HG02571 (cell line): Measurements from ENCODE around the gene PTBP3.
A peak's percentile ranks its signal among the peaks of the same experiment; 100 is the strongest.

Experiments used
- ATAC-seq: cut with Tn5 transposase; IDR thresholded peaks from one replicate; pipeline ENCODE4 v1.9.1; 2021; ENCODE audit warnings: mild to moderate bottlenecking, moderate library complexity; ENCODE audit not compliant: unreplicated experiment

Gene PTBP3

DNA sequence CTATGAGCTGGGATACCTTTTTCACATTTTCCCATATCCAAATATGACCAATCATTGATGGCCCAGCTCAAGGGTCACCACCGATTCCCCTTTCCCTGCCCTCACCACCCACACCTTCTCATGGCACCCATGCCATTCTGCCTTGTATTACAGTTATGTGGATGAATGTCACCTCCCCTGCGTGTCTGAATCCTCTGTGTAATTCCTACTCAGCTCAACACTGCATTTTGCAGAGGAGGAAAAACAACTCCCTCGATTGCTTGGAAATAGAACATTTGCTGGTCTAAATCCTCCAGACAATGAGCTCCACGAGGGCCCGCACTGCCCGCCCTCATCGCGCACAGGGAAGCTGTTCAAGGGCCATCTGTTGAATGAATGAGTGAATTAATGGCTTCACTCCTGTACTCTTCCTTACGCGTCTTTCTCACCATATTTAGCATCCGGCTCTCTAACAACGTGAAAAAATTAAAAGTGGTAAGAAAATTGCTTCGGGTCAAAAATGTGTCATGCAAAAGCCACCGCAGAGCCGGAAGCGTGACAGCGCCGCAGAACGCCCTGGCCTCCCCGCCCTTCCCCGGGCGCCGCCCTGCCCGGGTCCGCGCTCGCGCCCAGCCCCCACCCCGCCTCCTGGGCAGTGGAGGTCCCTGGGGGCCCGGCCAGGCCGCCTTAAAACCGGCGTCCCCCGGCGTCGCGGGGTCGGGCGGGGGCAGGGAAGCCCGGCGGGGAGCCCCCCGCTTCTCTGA, 159.0 kb downstream of the PTBP3 start:
- peak; percentile 90 for ATAC-seq

DNA sequence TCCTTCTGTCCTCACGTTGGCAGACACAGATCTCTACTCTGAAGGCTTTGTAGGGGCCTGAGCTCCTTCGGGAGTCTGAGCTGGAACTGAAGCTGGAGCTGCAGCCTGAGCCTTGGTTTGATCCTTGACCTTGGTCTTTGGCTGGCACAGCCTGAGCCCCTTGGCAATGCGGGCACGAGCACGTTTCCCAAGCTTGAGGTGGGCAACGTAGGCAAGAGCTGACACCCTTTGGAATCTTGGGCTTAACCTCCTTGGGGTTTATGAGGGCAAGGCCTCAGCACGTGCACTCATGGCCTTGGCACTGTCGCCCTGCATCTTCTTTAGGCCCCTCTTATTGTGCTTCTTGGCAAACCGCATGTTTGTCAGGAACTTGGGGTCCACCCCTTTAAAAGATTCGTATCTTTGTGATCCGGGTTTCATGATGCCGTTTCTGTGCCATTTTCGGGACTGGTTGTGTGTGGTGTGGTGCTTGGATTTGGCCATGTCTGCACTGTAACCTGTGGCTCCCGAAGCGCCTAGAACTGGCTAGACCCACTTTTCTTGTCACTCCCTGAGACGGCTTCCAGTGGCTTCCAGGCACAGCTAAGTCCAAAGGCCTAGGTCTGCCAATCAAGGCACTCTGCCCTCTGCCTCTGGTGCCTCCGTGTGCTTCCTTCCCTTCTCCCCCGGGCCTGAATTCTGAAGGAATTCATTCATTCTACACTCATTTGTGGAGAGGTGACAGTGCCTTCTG, 159.8 kb downstream of the PTBP3 start:
- ATAC-seq: no peak

DNA sequence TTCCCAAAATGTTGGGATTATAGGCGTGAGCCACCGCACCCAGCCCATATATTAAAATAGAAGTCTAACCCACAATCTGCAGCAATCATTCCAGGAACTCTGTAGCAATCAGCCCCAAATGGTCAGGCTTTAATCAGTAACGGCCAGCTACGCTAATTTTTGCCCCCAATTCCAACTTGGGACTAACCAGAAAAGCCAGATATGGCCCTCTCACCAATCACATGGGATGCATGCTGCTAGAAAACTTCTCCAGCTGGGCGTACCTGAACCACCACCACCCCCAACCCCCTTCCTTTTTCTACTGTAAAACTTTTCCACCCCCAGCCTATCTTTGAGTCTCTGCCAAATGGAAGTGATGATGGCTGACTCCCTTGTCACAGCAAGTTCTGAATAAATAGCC, 162.5 kb downstream of the PTBP3 start:
- ATAC-seq: no peak

DNA sequence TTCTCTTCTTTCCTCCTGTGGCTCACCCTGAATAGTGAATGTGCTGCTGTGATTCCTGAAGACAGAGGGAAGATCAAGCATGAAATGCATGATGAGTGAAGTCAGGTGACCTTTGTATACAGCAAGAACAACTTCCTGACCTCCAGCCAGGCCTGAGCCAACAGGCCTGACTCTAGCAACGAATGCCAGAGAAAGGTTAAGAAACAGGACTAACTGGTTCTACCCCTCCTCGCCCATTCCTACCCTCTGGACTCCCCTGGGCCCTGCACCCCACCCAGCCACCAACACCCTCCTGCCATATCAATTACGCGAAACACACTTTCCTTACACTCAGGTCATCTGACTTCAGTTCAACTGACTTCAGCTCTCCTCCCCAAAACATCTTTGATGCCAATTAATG, 163.2 kb downstream of the PTBP3 start:
- no peak for ATAC-seq

DNA sequence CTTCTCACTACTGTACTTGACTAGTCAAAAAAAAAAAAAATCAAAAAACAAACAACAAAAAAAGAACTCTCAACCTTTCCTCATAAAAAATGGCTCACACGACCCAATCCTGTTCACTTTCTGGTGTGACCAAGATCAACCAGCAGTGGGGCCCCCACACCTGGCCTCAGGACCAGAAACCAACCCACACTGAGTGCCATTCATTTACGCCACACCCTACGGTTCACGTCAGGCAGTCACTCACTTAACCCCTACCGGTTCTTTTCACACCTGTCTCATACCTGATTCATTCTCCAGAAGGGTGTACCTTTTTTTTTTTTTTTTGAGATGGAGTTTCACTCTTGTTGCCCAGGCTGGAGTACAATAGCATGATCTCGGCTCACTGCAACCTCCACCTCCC, 164.1 kb downstream of the PTBP3 start:
- ATAC-seq: no peak

DNA sequence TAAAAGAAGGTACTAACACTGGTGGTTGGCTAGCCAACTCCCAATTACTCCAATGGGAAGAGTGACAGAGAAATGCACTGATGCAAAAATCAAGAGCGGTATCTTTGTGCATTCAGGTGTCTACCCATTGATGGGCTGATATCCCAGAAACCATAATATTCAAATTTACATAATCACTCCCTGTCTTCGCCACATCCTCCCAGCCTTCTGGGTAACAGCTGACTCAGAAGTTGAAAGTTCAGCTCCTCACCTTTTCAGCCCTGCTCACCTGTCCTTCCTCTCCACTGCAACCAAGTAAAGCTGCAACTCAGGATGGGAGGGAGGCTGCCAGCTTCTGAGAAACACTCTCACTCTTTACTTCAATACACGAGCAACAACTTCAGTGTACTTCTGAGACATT, 165.2 kb downstream of the PTBP3 start:
- ATAC-seq: no peak
